T-cell (primary cell): ENCODE measurements around the gene CYB5A. TPM values are rescaled to one million over a fixed set of nuclear protein-coding genes. Genes with fewer than 3 reads are reported as not detected.

ENCODE experiments used
- ATAC-seq, 4 experiments: fragments of 200-7000 bp in 3 of 4; fragments of 150-1000 bp in 1 of 4; cut with Tn5 transposase; replicated peaks in 1 of 4; 1 replicate in 3 of 4; 2 replicates in 1 of 4; pipeline ENCODE4 v1.10.0; 2021; ENCODE audit warnings: moderate library complexity in 3 of 4, mild to moderate bottlenecking in 2 of 4, moderate number of reproducible peaks in 1 of 4
- CTCF ChIA-PET, 2 donors: fragments of 300-600 bp; sonication (Branson Sonifier 250); formaldehyde crosslinking; loops; one replicate each; lab custom pipeline; 2022; ENCODE audit warnings: antibody characterized with exemption in 2 of 2; lab: Charles Lee
- POLR2A ChIA-PET, 2 donors: fragments of 300-600 bp; sonication (Branson Sonifier 250); formaldehyde crosslinking; loops; one replicate each; lab custom pipeline; 2022; ENCODE audit warnings: antibody characterized with exemption in 2 of 2; lab: Charles Lee
- DNase-seq, 35 experiments: peaks; one replicate each; pipeline versions ENCODE4 v3.0.0 to v3.0.0-alpha.2; 2013 to 2023
- H3K27ac ChIP-seq: one replicate; pipeline ENCODE4 v1.5.1; 2013; ENCODE audit warnings: low read length
- H3K27me3 ChIP-seq, 2 experiments: replicated peaks in 1 of 2; 1 replicate in 1 of 2; 2 replicates in 1 of 2; pipeline versions ENCODE4 v1.6.1 to v1.7.0; 2013; ENCODE audit warnings: low read length in 1 of 2, mixed read lengths in 1 of 2; ENCODE audit not compliant: control insufficient read depth in 2 of 2, insufficient read depth in 2 of 2; ENCODE audit errors: extremely low read depth in 1 of 2
- H3K36me3 ChIP-seq, 2 donors: 1 replicate in 1 of 2; 2 replicates in 1 of 2; pipeline versions ENCODE4 v1.6.1 to v1.7.0; 2013; ENCODE audit warnings: low read length in 1 of 2; ENCODE audit not compliant: control insufficient read depth in 2 of 2, insufficient read depth in 1 of 2; ENCODE audit errors: extremely low read depth in 1 of 2
- H3K4me1 ChIP-seq, 2 experiments: 1 replicate in 1 of 2; 2 replicates in 1 of 2; pipeline versions ENCODE4 v1.6.1 to v1.7.0; 2013; ENCODE audit warnings: low read length in 2 of 2, mixed read lengths in 1 of 2; ENCODE audit not compliant: insufficient read depth in 2 of 2, control insufficient read depth in 1 of 2; ENCODE audit errors: extremely low read depth in 1 of 2
- H3K4me3 ChIP-seq, 2 donors: 1 replicate in 1 of 2; 2 replicates in 1 of 2; pipeline versions ENCODE4 v1.5.1 to v1.7.0; 2013; ENCODE audit warnings: mild to moderate bottlenecking in 2 of 2, low read length in 1 of 2, moderate library complexity in 1 of 2; ENCODE audit not compliant: control insufficient read depth in 1 of 2; ENCODE audit errors: extremely low read depth in 1 of 2
- H3K9me3 ChIP-seq: 2 replicates; pipeline ENCODE4 v1.7.0; 2013
- H3K27ac Mint-ChIP-seq, 2 donors: one replicate each; pipeline ENCODE4 v1.8.0; 2020 to 2021; ENCODE audit warnings: mild to moderate bottlenecking in 2 of 2, mixed read lengths in 2 of 2
- H3K27me3 Mint-ChIP-seq, 2 donors: one replicate each; pipeline ENCODE4 v1.8.0; 2021 to 2022; ENCODE audit warnings: mixed read lengths in 2 of 2
- H3K36me3 Mint-ChIP-seq: one replicate; pipeline ENCODE4 v1.8.0; 2021; ENCODE audit warnings: mixed read lengths
- H3K4me1 Mint-ChIP-seq, 3 donors: one replicate each; pipeline ENCODE4 v1.8.0; 2020 to 2022; ENCODE audit warnings: mixed read lengths in 3 of 3, mild to moderate bottlenecking in 1 of 3
- H3K4me3 Mint-ChIP-seq, 3 donors: one replicate each; pipeline ENCODE4 v1.8.0; 2020 to 2022; ENCODE audit warnings: mild to moderate bottlenecking in 3 of 3, mixed read lengths in 3 of 3, moderate library complexity in 3 of 3
- H3K9me3 Mint-ChIP-seq, 3 donors: one replicate each; pipeline ENCODE4 v1.8.0; 2020 to 2022; ENCODE audit warnings: mixed read lengths in 3 of 3
- WGBS: methylation state at CpG from one replicate; pipeline ENCODE4 v1.1.5; 2013; ENCODE audit warnings: missing lambda C conversion rate; ENCODE audit not compliant: insufficient coverage; 5-methylcytosine and 5-hydroxymethylcytosine counted together
- total RNA-seq, 35 experiments: library from RNA in 6 of 35; stranded (reverse) in 6 of 35; fragments of 120-200 nt in 1 of 35; gene quantifications; one replicate each; pipeline versions ENCODE4 v1.2.1 to v1.2.4 and lab custom pipeline; 2013 to 2026

CYB5A gene
- total RNA-seq, 5 donors from 2014 or later (not counting 1 experiment from before 2014, with no cell fraction given): 14.4 to 28.8 (median 25.1) TPM

- DNase-seq: no peak
- 88% methylated on average over 44 of the region's 51 CpGs for WGBS
- Mint-ChIP-seq H3K4me1 (peaks cover 0 to 1% (median 0%) of the 10 kb centered on the region in 3 donors), H3K27ac (no peak within 1 kb of the TSS), H3K27me3 (peaks cover 5 to 15% of the 10 kb centered on the region in 2 donors), H3K36me3 (no peaks in the 10 kb centered on the region), H3K4me3 (no peak within 1 kb of the TSS), H3K9me3 (no peaks in the 10 kb centered on the region)
- H3K9me3 ChIP-seq: no peaks in the 10 kb centered on the region
- no peak within 1 kb of the TSS for H3K4me3 ChIP-seq
- no peak within 1 kb of the TSS for H3K27ac ChIP-seq
- H3K4me1 ChIP-seq: no peaks in the 10 kb centered on the region
- ChIA-PET CTCF (no interaction called here), POLR2A (no interaction called here)
- no peaks in the 10 kb centered on the region for H3K36me3 ChIP-seq
- no peak for ATAC-seq
- peaks cover 0 to 14% of the 10 kb centered on the region in 2 experiments for H3K27me3 ChIP-seq
Observed at GRCh38 chr18:74315464-74316256, 23.9 kb upstream of the CYB5A start, which contains the start of gene C18orf63. Gene C18orf63 (plus strand): TSS chr18:74315839. CDS start chr18:74317866, 2,027 bp downstream.

GRCh38 chr18:74314759-74315463 is 23.1 kb upstream of the CYB5A start:
- DNase-seq (no peak), ATAC-seq (no peak)
- ChIA-PET POLR2A (no interaction called here), CTCF (no interaction called here)
- no peaks in the 10 kb centered on the region for H3K36me3 ChIP-seq
- H3K4me1 ChIP-seq: no peaks in the 10 kb centered on the region
- no peaks in the 10 kb centered on the region for H3K9me3 ChIP-seq
- Mint-ChIP-seq H3K9me3 (no peaks in the 10 kb centered on the region), H3K4me1 (peaks cover 0 to 9% (median 0%) of the 10 kb centered on the region in 3 donors), H3K4me3 (no peak overlapping the region), H3K36me3 (no peaks in the 10 kb centered on the region), H3K27me3 (peaks cover 13 to 20% of the 10 kb centered on the region in 2 donors), H3K27ac (no peak overlapping the region)
- WGBS: 88% methylated on average over 19 of the region's 22 CpGs
- H3K27me3 ChIP-seq: peaks cover 0 to 14% of the 10 kb centered on the region in 2 experiments
- no peak overlapping the region for H3K27ac ChIP-seq
- H3K4me3 ChIP-seq: no peak overlapping the region

- POLR2A ChIA-PET: no interaction called here
- peaks cover 30 to 37% of the 10 kb centered on the region in 2 donors for H3K27me3 Mint-ChIP-seq
- H3K36me3 Mint-ChIP-seq: no peaks in the 10 kb centered on the region
- Histone ChIP-seq H3K36me3 (no peaks in the 10 kb centered on the region), H3K4me1 (no peaks in the 10 kb centered on the region), H3K27ac (no peak overlapping the region), H3K4me3 (no peak overlapping the region), H3K27me3 (peaks cover 0 to 12% of the 10 kb centered on the region in 2 experiments), H3K9me3 (no peaks in the 10 kb centered on the region)
- DNase-seq (no peak), ATAC-seq (no peak)
- H3K4me3 Mint-ChIP-seq: no peak overlapping the region
- no peak overlapping the region for H3K27ac Mint-ChIP-seq
- 63% methylated on average over 1 of the region's 1 CpG for whole genome bisulfite sequencing
- H3K9me3 Mint-ChIP-seq: no peaks in the 10 kb centered on the region
- H3K4me1 Mint-ChIP-seq: peaks cover 0 to 9% (median 0%) of the 10 kb centered on the region in 3 donors
- CTCF ChIA-PET: interaction anchor here (1.2 to 2.5 kb wide), 2 partner anchors 183 kb away, joined by 5 to 13 read pairs; no protein-coding TSS in a partner anchor
Observed at GRCh38 chr18:74311000-74311399, 19.2 kb upstream of the CYB5A start.

- POLR2A ChIA-PET: no interaction called here
- H3K4me1 Mint-ChIP-seq: peaks cover 0 to 9% (median 0%) of the 10 kb centered on the region in 3 donors
Observed at GRCh38 chr18:74310411-74310810, 18.6 kb upstream of the CYB5A start.

GRCh38 chr18:74303936-74304335 is 12.2 kb upstream of the CYB5A start:
- Histone ChIP-seq H3K36me3 (no peaks in the 10 kb centered on the region), H3K9me3 (no peaks in the 10 kb centered on the region), H3K4me1 (no peaks in the 10 kb centered on the region), H3K27ac (no peak overlapping the region), H3K4me3 (no peak overlapping the region), H3K27me3 (no peaks in the 10 kb centered on the region)
- DNase-seq (no peak), ATAC-seq (no peak)
- Mint-ChIP-seq H3K4me1 (no peaks in the 10 kb centered on the region), H3K27ac (no peak overlapping the region), H3K27me3 (peaks cover 20 to 33% of the 10 kb centered on the region in 2 donors), H3K36me3 (no peaks in the 10 kb centered on the region), H3K9me3 (no peaks in the 10 kb centered on the region), H3K4me3 (no peak overlapping the region)
- ChIA-PET POLR2A (no interaction called here), CTCF (no interaction called here)
- no CpG with 5 or more reads among the region's 1 CpG for WGBS

More at GRCh38 chr18:74310411-74310810, 18.6 kb upstream of the CYB5A start:
- Histone ChIP-seq H3K4me1 (no peaks in the 10 kb centered on the region), H3K9me3 (no peaks in the 10 kb centered on the region), H3K4me3 (no peak overlapping the region), H3K27me3 (peaks cover 0 to 7% of the 10 kb centered on the region in 2 experiments), H3K27ac (no peak overlapping the region), H3K36me3 (no peaks in the 10 kb centered on the region)
- Mint-ChIP-seq H3K4me3 (no peak overlapping the region), H3K36me3 (no peaks in the 10 kb centered on the region), H3K27ac (no peak overlapping the region), H3K9me3 (no peaks in the 10 kb centered on the region), H3K27me3 (peaks cover 28 to 36% of the 10 kb centered on the region in 2 donors)
- CTCF ChIA-PET: interaction anchor here (0.8 to 2.5 kb wide), 3 partner anchors 183 to 241 kb away, joined by 3 to 13 read pairs (median 5); no protein-coding TSS in a partner anchor
- ATAC-seq: peak in 3 of 4 experiments; percentile 26 to 89 (median 54)
- WGBS: 17% methylated on average over 1 of the region's 3 CpGs
- DNase-seq: peak in 1 of 35 experiments; percentile 53

- POLR2A ChIA-PET: no interaction called here
- CTCF ChIA-PET: no interaction called here
- no peak for ATAC-seq
- no CpG with 5 or more reads among the region's 5 CpGs for WGBS
- H3K4me3 Mint-ChIP-seq: no peak overlapping the region
- no peak overlapping the region for H3K27ac Mint-ChIP-seq
- Histone ChIP-seq H3K9me3 (no peaks in the 10 kb centered on the region), H3K36me3 (no peaks in the 10 kb centered on the region), H3K4me3 (no peak overlapping the region), H3K4me1 (no peaks in the 10 kb centered on the region), H3K27ac (no peak overlapping the region), H3K27me3 (no peaks in the 10 kb centered on the region)
- H3K4me1 Mint-ChIP-seq: no peaks in the 10 kb centered on the region
- no peak for DNase-seq
- no peaks in the 10 kb centered on the region for H3K36me3 Mint-ChIP-seq
- H3K27me3 Mint-ChIP-seq: peaks cover 20 to 34% of the 10 kb centered on the region in 2 donors
- no peaks in the 10 kb centered on the region for H3K9me3 Mint-ChIP-seq
Observed at GRCh38 chr18:74303306-74303705, 11.5 kb upstream of the CYB5A start.
